Motor neuron (in vitro differentiated cells): ENCODE measurements around the gene WBP2. TPM values are rescaled to one million over a fixed set of nuclear protein-coding genes. Genes with fewer than 3 reads are reported as not detected.

Experiments
- ATAC-seq, 8 experiments: fragments of 200-7000 bp; cut with Tn5 transposase; replicated peaks in 6 of 8; 2 replicates each; pipeline ENCODE4 v1.8.0; 2021; ENCODE audit warnings: mild to moderate bottlenecking in 8 of 8, moderate library complexity in 8 of 8
- H3K27ac ChIP-seq, 2 donors: fragments of 250-450 bp; sonication (Bioruptor Pico); 2 replicates each; pipeline ENCODE4 v1.9.0; 2021; ENCODE audit warnings: antibody characterized with exemption in 2 of 2, mild to moderate bottlenecking in 2 of 2, moderate library complexity in 1 of 2
- H3K4me1 ChIP-seq, 2 donors: fragments of 250-450 bp; sonication (Bioruptor Pico); replicated peaks in 1 of 2; 2 replicates each; pipeline ENCODE4 v1.6.1; 2021; ENCODE audit warnings: antibody characterized with exemption in 2 of 2, mild to moderate bottlenecking in 2 of 2, moderate library complexity in 1 of 2
- H3K4me3 ChIP-seq, 5 donors: fragments of 250-450 bp; sonication (Bioruptor Pico); 2 replicates each; pipeline ENCODE4 v1.9.0; 2021; ENCODE audit warnings: antibody characterized with exemption in 5 of 5, mild to moderate bottlenecking in 5 of 5, moderate library complexity in 4 of 5
- WGBS, 10 experiments: fragments of 450-650 bp; shearing (Covaris generic); methylation state at CpG; one replicate each; pipeline ENCODE4 v1.0.0; 2022; 5-methylcytosine and 5-hydroxymethylcytosine counted together
- in situ Hi-C, 9 experiments: fragments of 400-800 bp; cut with MboI; loops; one replicate each; pipeline ENCODE4 v1.15.0; 2021; ENCODE audit warnings: low sequenced_read_pairs in 9 of 9, low pct_unique_long_range_greater_than_20kb in 2 of 9; ENCODE audit not compliant: unreplicated experiment in 9 of 9
- total RNA-seq, 8 experiments: library from RNA; unstranded; fragments of 300-600 nt; gene quantifications; 2 replicates each; pipeline versions ENCODE4 v1.2.3 to v1.2.4, GENCODE V29; 2022

The WBP2 gene
- total RNA-seq, 8 experiments from 2014 or later = 51.3 to 86.5 (median 60.1) TPM

- no peak for ATAC-seq
- no peak overlapping the region for H3K27ac ChIP-seq
- 80 to 100% (median 95%) methylated on average over 1 to 3 of the region's 3 CpGs; no CpG with 5 or more reads in 4 of the 10 experiments for WGBS, 10 experiments
These were observed 47.3 kb downstream of the WBP2 start for GRCh38 chr17:75807861-75808260.

GRCh38 chr17:75806822-75807500 is 48.2 kb downstream of the WBP2 start:
- 90 to 100% (median 100%) methylated on average over 1 to 3 of the region's 4 CpGs; no CpG with 5 or more reads in 2 of the 10 experiments for WGBS, 10 experiments
- ATAC-seq = no peak
- in situ Hi-C loops = no loop called here
- Histone ChIP-seq H3K4me3 (no peak overlapping the region), H3K27ac (no peak overlapping the region), H3K4me1 (peaks cover 19 to 20% of the 10 kb centered on the region in 2 donors)

More at GRCh38 chr17:75807861-75808260, 47.3 kb downstream of the WBP2 start:
- peaks cover 28 to 29% of the 10 kb centered on the region in 2 donors for H3K4me1 ChIP-seq
- no peak overlapping the region for H3K4me3 ChIP-seq
- in situ Hi-C loops = no loop called here

DNA sequence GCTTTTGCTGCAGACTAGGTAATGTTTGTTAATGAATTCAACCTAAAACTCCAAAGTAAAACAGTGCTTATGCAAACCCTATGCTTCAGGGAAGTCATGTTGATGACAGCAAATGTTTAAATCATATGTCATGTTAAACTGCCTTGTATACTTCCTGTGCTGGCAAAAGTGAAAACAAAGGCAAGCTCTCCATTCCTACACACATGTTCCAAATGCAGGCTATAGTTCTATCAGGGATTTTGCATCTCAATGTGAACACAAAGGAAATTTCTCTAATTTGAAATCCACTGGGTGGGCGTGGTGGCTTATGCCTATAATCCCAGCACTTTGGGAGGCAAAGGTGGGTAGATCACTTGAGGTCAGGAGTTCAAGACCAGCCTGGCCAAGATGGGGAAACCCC is 51.3 kb downstream of the WBP2 start:
- peaks cover 6 to 7% of the 10 kb centered on the region in 2 donors for H3K4me1 ChIP-seq
- no peak overlapping the region for H3K27ac ChIP-seq
- in situ Hi-C loops = no loop called here
- no peak overlapping the region for H3K4me3 ChIP-seq
- ATAC-seq = peak in 3 of 8 experiments; percentile 53 to 66 (median 57)
- 100% methylated on average over 1 of the region's 1 CpG; no CpG with 5 or more reads in 7 of the 10 experiments for WGBS, 10 experiments

GRCh38 chr17:75799402-75799801 is 55.7 kb downstream of the WBP2 start:
- in situ Hi-C loops = no loop called here

GRCh38 chr17:75795820-75796607 is 59.1 kb downstream of the WBP2 start:
- H3K4me1 ChIP-seq = no peaks in the 10 kb centered on the region
- in situ Hi-C loops = no loop called here
- H3K27ac ChIP-seq = no peak overlapping the region
- ATAC-seq = no peak
- no peak overlapping the region for H3K4me3 ChIP-seq
- WGBS, 10 experiments = 80 to 100% (median 92%) methylated on average over 1 to 7 of the region's 8 CpGs; no CpG with 5 or more reads in 2 of the 10 experiments

More at GRCh38 chr17:75799402-75799801, 55.7 kb downstream of the WBP2 start:
- Histone ChIP-seq H3K4me1 (peaks cover 0 to 3% of the 10 kb centered on the region in 2 donors), H3K27ac (no peak overlapping the region), H3K4me3 (no peak overlapping the region)
- ATAC-seq = no peak
- WGBS, 10 experiments = 72 to 100% (median 100%) methylated on average over 1 to 2 of the region's 4 CpGs; no CpG with 5 or more reads in 7 of the 10 experiments

Other genes with a start within 250 kb of the WBP2 start
- 1 to 10 TPM in 3 of 8 experiments, under 1 TPM in 5; 0.16 to 3.9 (median 0.88) TPM for gene SMIM5, start 221.9 kb downstream of the WBP2 start, total RNA-seq
- gene RECQL5, start 188.2 kb downstream of the WBP2 start, total RNA-seq = 10 to 100 TPM; 12.6 to 58.3 (median 22.8) TPM
- gene SAP30BP, start 188.0 kb downstream of the WBP2 start, total RNA-seq = 100 to 1,000 TPM in 1 of 8 experiments, 10 to 100 TPM in 7; 52.5 to 106 (median 75.2) TPM
- gene ITGB4, start 133.9 kb downstream of the WBP2 start, total RNA-seq = 10 to 100 TPM in 1 of 8 experiments, 1 to 10 TPM in 4, under 1 TPM in 3; 0.46 to 40.8 (median 2.0) TPM
- gene GALK1, start 90.1 kb downstream of the WBP2 start, total RNA-seq = 10 to 100 TPM; 10.0 to 32.7 (median 16.4) TPM
- 10 to 100 TPM; 14.6 to 38.2 (median 20.0) TPM for gene UNK, start 70.5 kb downstream of the WBP2 start, total RNA-seq
- gene UNC13D, start 10.9 kb downstream of the WBP2 start, total RNA-seq = 1 to 10 TPM in 7 of 8 experiments, under 1 TPM in 1; 0.87 to 9.1 (median 2.7) TPM
- gene TRIM47, start 23.2 kb upstream of the WBP2 start, total RNA-seq = 10 to 100 TPM in 2 of 8 experiments, 1 to 10 TPM in 5, under 1 TPM in 1; 0.67 to 15.1 (median 4.8) TPM
- gene TRIM65, start 41.6 kb upstream of the WBP2 start, total RNA-seq = 10 to 100 TPM in 7 of 8 experiments, 1 to 10 TPM in 1; 8.7 to 22.5 (median 13.4) TPM
- 10 to 100 TPM; 31.1 to 77.0 (median 47.0) TPM for gene MRPL38, start 49.5 kb upstream of the WBP2 start, total RNA-seq
- gene FBF1, start 85.7 kb upstream of the WBP2 start, total RNA-seq = 10 to 100 TPM in 3 of 8 experiments, 1 to 10 TPM in 5; 4.8 to 14.7 (median 7.6) TPM
- 100 to 1,000 TPM in 1 of 8 experiments, 10 to 100 TPM in 7; 14.6 to 106 (median 32.4) TPM for gene ACOX1, start 123.8 kb upstream of the WBP2 start, total RNA-seq
- gene TEN1, start 123.9 kb upstream of the WBP2 start, total RNA-seq = 10 to 100 TPM in 6 of 8 experiments, 1 to 10 TPM in 2; 7.8 to 29.8 (median 15.4) TPM
- 10 to 100 TPM in 1 of 8 experiments, 1 to 10 TPM in 7; 3.5 to 11.0 (median 6.2) TPM for gene CDK3, start 145.5 kb upstream of the WBP2 start, total RNA-seq
- gene EVPL, start 172.0 kb upstream of the WBP2 start, total RNA-seq = 1 to 10 TPM in 1 of 8 experiments, under 1 TPM in 6, not detected in 1; 0.05 to 1.0 (median 0.59) TPM
- gene SRP68, start 217.2 kb upstream of the WBP2 start, total RNA-seq = 10 to 100 TPM; 21.2 to 70.9 (median 36.4) TPM
- gene GALR2, start 219.4 kb upstream of the WBP2 start, total RNA-seq = under 1 TPM in 6 of 8 experiments, not detected in 2; 0.11 to 0.81 (median 0.46) TPM
- 10 to 100 TPM; 13.1 to 37.3 (median 20.9) TPM for gene ZACN, start 223.8 kb upstream of the WBP2 start, total RNA-seq
- gene EXOC7, start 248.5 kb upstream of the WBP2 start, total RNA-seq = 100 to 1,000 TPM in 1 of 8 experiments, 10 to 100 TPM in 7; 39.6 to 105 (median 64.7) TPM